GM21825 (cell line): ENCODE measurements around the gene OTUB1.

Experiments used
- ATAC-seq: cut with Tn5 transposase; IDR thresholded peaks from one replicate; pipeline ENCODE4 v1.9.1; 2021; ENCODE audit warnings: mild to moderate bottlenecking, moderate library complexity; ENCODE audit not compliant: unreplicated experiment

OTUB1 gene

DNA sequence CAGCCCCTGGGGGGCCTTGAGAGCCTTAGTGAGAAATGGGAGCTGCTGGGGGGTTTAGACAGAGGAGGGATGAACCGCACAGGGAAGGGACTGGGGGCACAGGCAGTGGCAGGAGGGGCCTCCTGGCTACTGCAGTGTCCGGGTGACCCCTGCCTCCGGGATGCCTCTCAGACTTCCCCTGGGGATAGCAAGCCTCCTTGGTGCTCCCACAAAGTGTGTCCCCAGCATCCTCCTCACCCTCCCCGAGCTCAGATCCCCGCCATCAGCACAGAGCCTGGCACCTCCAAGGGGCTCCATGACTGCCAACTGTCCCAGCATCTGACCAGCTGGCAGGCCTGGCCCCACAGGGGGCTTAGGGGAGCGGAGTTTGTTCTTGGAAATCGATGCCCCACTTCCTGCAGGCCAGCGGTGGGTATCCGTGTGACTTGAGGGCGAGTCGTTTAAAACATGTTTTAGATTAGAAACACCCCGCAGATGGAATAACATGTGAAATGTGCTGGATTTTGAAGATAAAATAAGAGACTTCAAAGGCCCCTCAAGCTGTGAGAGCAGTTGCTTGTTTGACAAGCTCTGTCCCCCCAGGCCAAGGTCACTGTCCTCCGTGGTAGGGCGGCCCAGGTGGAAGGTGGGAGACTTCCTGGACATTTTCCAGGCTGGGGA lies 36.0 kb downstream of the OTUB1 start:
- ATAC-seq: no peak

DNA sequence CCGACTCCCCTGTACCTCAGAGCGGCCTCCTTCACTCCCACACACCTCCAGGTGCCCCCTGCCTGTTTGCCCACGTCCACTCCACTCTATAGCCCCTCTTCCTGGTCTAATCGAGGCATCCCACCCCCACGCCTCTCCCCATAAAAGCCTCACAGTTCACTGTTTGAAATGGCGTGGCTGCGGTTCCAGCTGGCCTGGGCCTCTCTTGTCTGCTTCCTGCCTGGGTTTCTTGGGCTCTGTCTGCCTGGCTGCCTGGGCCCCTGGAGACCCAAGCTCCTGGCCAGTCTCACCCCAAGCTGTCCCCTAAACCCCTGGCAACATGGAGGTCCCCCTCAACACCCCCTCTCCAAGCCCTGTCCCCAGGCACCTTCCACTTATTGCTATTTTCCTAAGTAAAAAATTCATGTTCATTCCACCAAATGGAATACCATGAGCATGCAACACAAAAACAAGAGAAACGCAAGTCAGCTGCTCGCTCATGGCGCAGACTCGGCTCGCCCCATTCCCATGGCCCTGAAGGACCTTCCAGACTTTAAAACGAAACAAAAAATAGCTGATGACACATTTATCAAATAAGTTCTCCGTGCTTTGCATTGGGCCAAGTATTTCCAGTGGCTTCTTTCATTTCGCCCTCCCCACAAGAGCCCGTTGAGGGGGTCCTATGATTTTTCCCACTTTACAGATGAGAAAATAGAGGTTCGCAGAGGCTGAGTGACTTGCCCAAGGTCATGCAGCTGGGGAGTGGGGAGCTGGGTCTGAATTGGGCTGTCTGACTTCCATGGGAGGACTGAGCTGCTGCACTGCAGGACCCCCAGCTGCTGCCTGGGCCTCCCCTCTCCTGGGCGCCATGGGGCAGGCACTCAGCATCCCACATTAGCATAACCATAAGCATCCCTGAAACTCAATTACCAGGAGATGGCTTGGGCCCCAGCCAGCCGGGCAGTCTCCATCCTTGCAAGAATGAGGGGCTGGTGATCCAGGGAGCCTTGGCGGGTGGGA lies 37.8 kb downstream of the OTUB1 start:
- no peak for ATAC-seq

GRCh38 chr11:64025205-64025604 lies 39.0 kb downstream of the OTUB1 start:
- ATAC-seq: no peak

GRCh38 chr11:64026575-64027205 lies 40.5 kb downstream of the OTUB1 start:
- no peak for ATAC-seq

- ATAC-seq: no peak
These were observed 41.6 kb downstream of the OTUB1 start for GRCh38 chr11:64027651-64028397.

DNA sequence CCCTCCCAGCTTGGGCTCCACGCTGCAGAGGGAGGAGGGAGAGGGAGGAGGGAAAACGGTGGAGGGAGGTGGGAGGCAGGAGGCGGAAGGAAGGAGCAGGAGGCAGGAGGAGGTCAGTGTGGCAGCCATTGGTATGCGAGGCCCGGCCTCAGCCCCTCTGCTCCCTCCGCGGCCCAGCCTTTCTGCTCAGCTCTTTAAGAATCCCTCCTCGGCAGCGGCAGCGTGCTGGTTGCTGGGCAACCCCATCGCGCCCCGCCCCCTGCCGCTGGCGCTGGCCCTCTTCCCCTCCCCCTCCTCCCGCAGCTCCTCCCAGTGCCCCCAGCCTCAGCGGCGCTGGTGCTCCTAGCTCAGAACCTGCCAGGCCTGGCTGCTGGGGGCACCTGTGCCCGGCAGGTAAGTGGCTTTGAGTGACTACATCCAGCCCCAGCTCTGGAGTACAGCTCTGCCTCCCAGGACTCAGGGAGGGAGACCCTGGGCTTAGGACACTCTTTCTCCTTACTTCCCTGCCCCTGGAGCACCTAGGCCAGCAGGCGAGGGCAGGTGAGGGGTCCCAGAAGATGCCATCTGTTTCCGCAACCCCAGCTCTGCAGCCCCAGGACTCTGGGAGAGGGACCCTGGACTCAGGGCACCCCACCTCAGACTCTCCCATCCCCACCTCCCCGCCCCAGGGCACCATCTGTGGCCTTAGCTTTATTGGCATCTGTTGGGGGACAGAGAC lies 42.3 kb downstream of the OTUB1 start:
- no peak for ATAC-seq

- ATAC-seq: no peak
These were observed 43.5 kb downstream of the OTUB1 start for GRCh38 chr11:64029773-64030172.

DNA sequence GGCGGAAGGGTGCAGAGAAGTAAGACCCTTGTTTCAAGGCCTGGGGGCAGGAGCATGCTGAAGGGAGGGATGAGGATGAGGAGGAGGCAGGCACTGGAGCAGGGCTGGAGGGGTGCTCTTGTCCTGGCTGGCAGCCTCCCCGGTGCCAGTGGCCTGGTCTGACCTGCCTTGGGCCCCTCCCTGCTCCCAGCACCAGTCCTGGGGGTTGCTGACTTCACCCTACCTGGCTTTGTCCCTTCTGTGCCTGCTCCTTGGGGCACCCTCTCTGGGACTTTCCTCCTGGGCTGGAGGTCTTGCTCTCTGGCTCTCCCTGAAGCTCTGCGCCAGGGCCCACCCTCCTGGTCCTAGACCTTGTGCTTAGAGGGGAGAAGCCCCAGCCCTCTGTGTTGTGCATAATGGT lies 44.8 kb downstream of the OTUB1 start:
- ATAC-seq: no peak

GRCh38 chr11:64032050-64032449 lies 45.8 kb downstream of the OTUB1 start:
- no peak for ATAC-seq

GRCh38 chr11:64034411-64034811 lies 48.2 kb downstream of the OTUB1 start:
- no peak for ATAC-seq

DNA sequence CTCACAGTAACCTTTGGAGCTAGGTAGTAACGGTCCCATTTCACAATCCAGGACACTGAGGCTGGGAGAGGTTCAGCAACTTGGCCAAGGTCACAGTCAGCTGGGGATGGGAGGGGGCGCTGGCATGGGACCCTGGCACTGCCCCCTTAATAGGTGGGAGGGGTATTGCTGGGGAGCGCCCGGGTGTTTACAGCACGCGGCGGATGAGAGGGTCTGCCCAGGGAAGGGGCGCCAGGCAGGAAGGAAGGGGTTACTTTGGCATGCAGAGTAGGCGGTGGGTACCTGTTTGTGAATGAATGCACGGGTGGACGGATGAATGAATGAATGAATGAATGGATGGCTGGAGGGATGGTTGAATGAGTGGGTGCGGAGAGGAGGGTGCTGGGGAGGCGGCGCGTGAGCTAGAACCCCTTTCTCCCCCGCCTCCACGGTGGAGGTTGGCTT lies 48.9 kb downstream of the OTUB1 start:
- no peak for ATAC-seq

GRCh38 chr11:64035576-64035975 lies 49.3 kb downstream of the OTUB1 start, which contains the start of gene FLRT1:
Gene FLRT1 (plus strand): TSS chr11:64035931. CDS start chr11:64116268, 80,337 bp downstream.
- ATAC-seq: no peak

- ATAC-seq: no peak
These were observed 50.1 kb downstream of the OTUB1 start for GRCh38 chr11:64036087-64037026.

GRCh38 chr11:64037027-64037634 lies 50.9 kb downstream of the OTUB1 start:
- no peak for ATAC-seq

DNA sequence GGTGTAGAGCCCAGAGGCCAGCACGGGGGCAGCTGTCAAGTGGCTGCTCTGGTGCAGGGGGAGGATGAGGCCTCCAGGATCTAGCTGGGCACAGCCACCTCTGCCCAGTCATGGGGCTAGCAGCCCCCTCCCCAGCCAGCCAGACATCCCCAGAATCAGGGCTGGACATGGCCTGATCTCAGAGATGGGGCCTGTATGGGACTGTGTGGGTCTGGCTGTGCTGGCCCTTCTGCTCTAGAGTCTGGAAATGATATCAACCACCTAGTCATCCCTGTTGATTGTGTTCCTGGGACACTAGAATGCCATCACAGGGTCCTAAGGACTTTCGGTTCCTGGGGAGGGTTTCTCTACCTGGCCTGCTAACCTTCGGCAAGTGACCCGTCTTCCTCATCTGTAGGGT lies 52.3 kb downstream of the OTUB1 start:
- no peak for ATAC-seq

- ATAC-seq: no peak
These were observed 52.9 kb downstream of the OTUB1 start for GRCh38 chr11:64039012-64039665.

DNA sequence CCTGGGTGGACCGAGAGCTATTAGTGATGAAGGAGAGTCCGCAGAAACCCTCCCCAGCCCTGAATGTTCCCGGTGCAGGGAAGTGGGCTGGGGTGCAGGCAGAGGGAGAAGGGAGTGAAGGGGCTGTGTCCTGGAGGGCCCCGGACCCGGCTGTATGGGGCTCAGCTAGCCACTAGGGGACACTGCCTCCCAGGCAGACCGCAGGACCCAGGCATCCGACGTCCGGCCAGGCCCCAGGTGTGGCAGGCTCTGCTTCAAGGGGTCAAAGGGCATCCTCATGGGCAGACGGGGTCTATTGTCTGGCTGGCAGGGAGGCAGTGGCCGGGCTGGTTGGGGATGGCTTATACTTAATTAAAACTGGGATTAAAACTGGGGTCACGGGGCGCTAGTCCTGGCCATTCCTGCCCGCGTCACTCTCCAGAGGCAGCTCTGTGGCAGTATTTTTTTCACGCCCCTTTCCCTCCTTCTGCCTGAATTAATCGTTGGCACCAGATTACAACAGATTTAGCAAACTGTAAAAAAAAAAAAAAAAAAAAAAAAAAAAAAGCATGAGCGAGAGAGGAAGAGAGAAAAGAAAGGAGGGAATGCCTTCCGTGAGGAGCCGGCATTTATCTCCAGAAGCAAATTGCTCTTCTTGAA lies 54.6 kb downstream of the OTUB1 start:
- ATAC-seq: no peak

DNA sequence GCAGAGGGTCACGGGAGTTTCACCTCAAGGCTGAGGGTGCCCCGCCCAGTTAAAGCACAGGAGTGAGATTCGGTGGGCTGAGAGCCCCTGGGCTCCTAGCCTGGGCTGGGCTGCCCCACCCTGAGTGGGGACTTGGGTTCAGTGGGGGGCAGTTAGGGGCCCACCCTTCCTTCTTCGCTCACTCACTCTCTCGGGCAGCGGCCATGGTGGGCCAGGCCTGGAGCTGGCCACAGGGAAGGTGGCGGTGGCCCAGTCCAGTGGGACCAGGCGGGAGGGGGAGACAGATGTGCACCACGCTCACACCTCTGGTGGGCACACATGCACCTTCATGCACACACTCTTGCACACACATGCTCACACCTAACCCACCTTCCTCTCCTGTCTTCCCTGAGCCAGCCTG lies 55.6 kb downstream of the OTUB1 start:
- no peak for ATAC-seq
